Measurements from ENCODE around the gene RRAS2. TPM values are rescaled to one million over a fixed set of nuclear protein-coding genes. Genes with fewer than 3 reads are reported as not detected.
"Not testable (repeated sequence)": the region's sequence is repeated elsewhere in the genome, so short reads cannot be mapped to it uniquely, and the experiment has no call there.

RRAS2 gene
- total RNA-seq, 2 experiments from 2014 or later, result 87.9 to 92.0 TPM

- ChIA-PET CTCF (interaction anchor here (0.5 to 2.0 kb wide), 2 partner anchors 56 to 96 kb away, joined by 3 to 6 read pairs; no protein-coding TSS in a partner anchor), POLR2A (no interaction called here)
- peaks cover 10% of the 10 kb centered on the region for H3K36me3 Mint-ChIP-seq (ENCODE audit: low read depth)
- H3K27ac Mint-ChIP-seq, result no peak overlapping the region
- DNase-seq (no peak), ATAC-seq (no peak)
- no peak for TF ChIP-seq CTCF (IDR thresholded peaks at IDR 0.05)
- no peaks in the 10 kb centered on the region for H3K27me3 Mint-ChIP-seq
- peaks cover 21% of the 10 kb centered on the region for H3K4me1 Mint-ChIP-seq (ENCODE audit: low read depth)
- intact Hi-C loops (cut with micrococcal nuclease), result no loop called here
- no peak overlapping the region for H3K4me3 Mint-ChIP-seq
- H3K9me3 Mint-ChIP-seq, result no peaks in the 10 kb centered on the region
Observed at GRCh38 chr11:14360976-14361375, 2.0 kb upstream of the RRAS2 start.

GRCh38 chr11:14359501-14360031 is 583 bp upstream of the RRAS2 start:
- Mint-ChIP-seq H3K36me3 (ENCODE audit: low read depth) (peaks cover 17% of the 10 kb centered on the region), H3K27me3 (no peaks in the 10 kb centered on the region), H3K27ac (no peak overlapping the region), H3K4me1 (ENCODE audit: low read depth) (peaks cover 28% of the 10 kb centered on the region), H3K9me3 (no peaks in the 10 kb centered on the region), H3K4me3 (peak overlapping the region; percentile 60)
- intact Hi-C loops (cut with micrococcal nuclease), result loop anchor here (10.0 kb wide), 1 partner anchor 85 kb away; no protein-coding TSS in a partner anchor
- ChIA-PET CTCF (interaction anchor here (0.8 to 2.0 kb wide), 5 partner anchors 14 to 96 kb away, joined by 3 to 6 read pairs (median 3); no protein-coding TSS in a partner anchor), POLR2A (interaction anchor here (1.0 kb wide), 1 partner anchor 21 kb away, joined by 3 read pairs; no protein-coding TSS in a partner anchor)
- ATAC-seq (peak; percentile 2), DNase-seq (no peak)
- no peak for TF ChIP-seq CTCF (IDR thresholded peaks at IDR 0.05)

GRCh38 chr11:14357881-14358728 is 878 bp downstream of the RRAS2 start:
- H3K4me1 Mint-ChIP-seq (ENCODE audit: low read depth), result peaks cover 37% of the 10 kb centered on the region
- peak overlapping the region; percentile 93 for H3K4me3 Mint-ChIP-seq
- TF ChIP-seq CTCF (IDR thresholded peaks at IDR 0.05), result no peak
- no peaks in the 10 kb centered on the region for H3K9me3 Mint-ChIP-seq
- no peaks in the 10 kb centered on the region for H3K27me3 Mint-ChIP-seq
- DNase-seq (peak; percentile 53), ATAC-seq (peak; percentile 46)
- peak overlapping the region; percentile 92 for H3K27ac Mint-ChIP-seq
- ChIA-PET POLR2A (interaction anchor here (0.6 to 1.5 kb wide), 8 partner anchors 9 to 80 kb away, joined by 3 to 5 read pairs (median 4); no protein-coding TSS in a partner anchor), CTCF (interaction anchor here (0.9 to 1.9 kb wide), 5 partner anchors 13 to 57 kb away, joined by 3 to 8 read pairs (median 3); no protein-coding TSS in a partner anchor)
- intact Hi-C loops (cut with micrococcal nuclease), result loop anchor here (10.0 kb wide), 1 partner anchor 87 kb away; no protein-coding TSS in a partner anchor
- peaks cover 26% of the 10 kb centered on the region for H3K36me3 Mint-ChIP-seq (ENCODE audit: low read depth)

- intact Hi-C loops (cut with micrococcal nuclease), result loop anchor here (10.0 kb wide), 1 partner anchor 88 kb away; no protein-coding TSS in a partner anchor
- ChIA-PET POLR2A (interaction anchor here (0.6 to 1.0 kb wide), 2 partner anchors 12 to 38 kb away, joined by 3 to 4 read pairs; no protein-coding TSS in a partner anchor), CTCF (interaction anchor here (0.8 to 2.5 kb wide), 5 partner anchors 14 to 99 kb away, joined by 3 to 7 read pairs (median 3); no protein-coding TSS in a partner anchor)
- no peak for DNase-seq
- Mint-ChIP-seq H3K9me3 (no peaks in the 10 kb centered on the region), H3K27ac (no peak overlapping the region), H3K4me1 (ENCODE audit: low read depth) (peaks cover 41% of the 10 kb centered on the region), H3K27me3 (no peaks in the 10 kb centered on the region), H3K36me3 (ENCODE audit: low read depth) (peaks cover 30% of the 10 kb centered on the region), H3K4me3 (peak overlapping the region; percentile 11)
- ATAC-seq, result no peak
- TF ChIP-seq CTCF (IDR thresholded peaks at IDR 0.05), result no peak
Observed at GRCh38 chr11:14356342-14356741, 2.6 kb downstream of the RRAS2 start.

- POLR2A ChIA-PET, H3K4me3 Mint-ChIP-seq, H3K27ac Mint-ChIP-seq, ATAC-seq, H3K27me3 Mint-ChIP-seq, DNase-seq, H3K9me3 Mint-ChIP-seq: not testable (repeated sequence)
- Mint-ChIP-seq H3K36me3 (ENCODE audit: low read depth) (peaks cover 46% of the 10 kb centered on the region), H3K4me1 (ENCODE audit: low read depth) (peaks cover 56% of the 10 kb centered on the region)
- CTCF ChIA-PET, result interaction anchor here (1.0 to 2.5 kb wide), 2 partner anchors 46 to 101 kb away, joined by 3 to 7 read pairs; no protein-coding TSS in a partner anchor
- intact Hi-C loops (cut with micrococcal nuclease), result loop anchor here (5.0 to 10.0 kb wide), 2 partner anchors 42 to 90 kb away; no protein-coding TSS in a partner anchor
Observed at GRCh38 chr11:14354604-14355003, 4.4 kb downstream of the RRAS2 start.
